BJ (cell line): Measurements from ENCODE around the gene MAPK10. TPM values are rescaled to one million over a fixed set of nuclear protein-coding genes. Genes with fewer than 3 reads are reported as not detected.

Experiments
- CTCF ChIA-PET: fragments of 350-600 bp; formaldehyde crosslinking; extraction: SDS; loops from one replicate; lab custom pipeline; 2021; ENCODE audit warnings: antibody characterized with exemption, inconsistent platforms; lab: Yijun Ruan, JAX
- POLR2A ChIA-PET: fragments of 300-600 bp; sonication (Branson Sonifier 250); formaldehyde crosslinking; extraction: SDS; loops from one replicate; lab custom pipeline; 2021; ENCODE audit warnings: antibody characterized with exemption; lab: Charles Lee
- DNase-seq: peaks from one replicate; pipeline ENCODE4 v3.0.0-alpha.2; 2011; ENCODE audit warnings: low read depth
- H3K27me3 ChIP-seq: 2 replicates; pipeline ENCODE4 v1.6.0; 2011; ENCODE audit warnings: low read length; ENCODE audit not compliant: control insufficient read depth, insufficient read depth
- H3K36me3 ChIP-seq: 2 replicates; pipeline ENCODE4 v1.5.1; 2011; ENCODE audit warnings: low read length; ENCODE audit not compliant: control insufficient read depth, insufficient read depth
- H3K4me3 ChIP-seq: 2 replicates; pipeline ENCODE4 v1.5.1; 2011; ENCODE audit warnings: low read depth, mild to moderate bottlenecking, control low read depth, low read length
- CTCF ChIP-seq: IDR thresholded peaks from 2 replicates; pipeline ENCODE4 v1.5.1; 2011; ENCODE audit warnings: low read depth, mild to moderate bottlenecking, control low read depth, inconsistent platforms, low read length, moderate library complexity; ENCODE audit not compliant: insufficient read depth
- polyA plus RNA-seq: library from polyadenylated mRNA; depleted of rRNA; stranded (reverse); fragments of >200 nt; gene quantifications from 2 replicates; pipeline ENCODE4 v1.2.3, GENCODE V29; 2011

The MAPK10 gene
- polyA plus RNA-seq, 1 experiment: 0.86 TPM

- ChIA-PET CTCF (no interaction called here), POLR2A (no interaction called here)
- Histone ChIP-seq H3K36me3 (no peaks in the 10 kb centered on the region), H3K27me3 (no peaks in the 10 kb centered on the region), H3K4me3 (no peak overlapping the region)
- no peak for TF ChIP-seq CTCF
- no peak for DNase-seq
Observed at GRCh38 chr4:86279293-86279960, 80.4 kb downstream of the MAPK10 start.

GRCh38 chr4:86278126-86278525, 81.7 kb downstream of the MAPK10 start:
- no peaks in the 10 kb centered on the region for H3K27me3 ChIP-seq
- CTCF ChIA-PET: no interaction called here
- POLR2A ChIA-PET: no interaction called here
- TF ChIP-seq CTCF: no peak
- DNase-seq: no peak
- H3K4me3 ChIP-seq: no peak overlapping the region
- H3K36me3 ChIP-seq: no peaks in the 10 kb centered on the region

- H3K36me3 ChIP-seq: no peaks in the 10 kb centered on the region
- no peak overlapping the region for H3K4me3 ChIP-seq
- CTCF ChIA-PET: no interaction called here
- DNase-seq: no peak
- no peaks in the 10 kb centered on the region for H3K27me3 ChIP-seq
- POLR2A ChIA-PET: no interaction called here
- no peak for TF ChIP-seq CTCF
Observed at GRCh38 chr4:86274642-86275041, 85.2 kb downstream of the MAPK10 start.

GRCh38 chr4:86272669-86273068, 87.2 kb downstream of the MAPK10 start:
- ChIA-PET CTCF (interaction anchor here (0.6 kb wide), 1 partner anchor 299 kb away, joined by 3 read pairs; no protein-coding TSS in a partner anchor), POLR2A (no interaction called here)
- no peak for DNase-seq
- Histone ChIP-seq H3K4me3 (no peak overlapping the region), H3K36me3 (no peaks in the 10 kb centered on the region), H3K27me3 (no peaks in the 10 kb centered on the region)
- TF ChIP-seq CTCF: no peak

- ChIA-PET POLR2A (no interaction called here), CTCF (no interaction called here)
- DNase-seq: no peak
- H3K36me3 ChIP-seq: no peaks in the 10 kb centered on the region
- H3K27me3 ChIP-seq: no peaks in the 10 kb centered on the region
- H3K4me3 ChIP-seq: no peak overlapping the region
- TF ChIP-seq CTCF: no peak
Observed at GRCh38 chr4:86271057-86271456, 88.8 kb downstream of the MAPK10 start.
